H4 (cell line): ENCODE data around the gene WDR89. TPM values are rescaled to one million over a fixed set of nuclear protein-coding genes. Genes with fewer than 3 reads are reported as not detected.
A peak's percentile ranks its signal among the peaks of the same experiment; 100 is the strongest.
"Not testable (repeated sequence)": the region's sequence is repeated elsewhere in the genome, so short reads cannot be mapped to it uniquely, and the experiment has no call there.

ENCODE experiments used
- DNase-seq: peaks from one replicate; pipeline ENCODE4 v3.0.0-alpha.2; 2015; ENCODE audit warnings: low spot score
- total RNA-seq: library from RNA; depleted of rRNA; stranded (reverse); fragments of >200 nt; shearing (Covaris generic); gene quantifications from 2 replicates; pipeline ENCODE4 v1.2.3, GENCODE V29; 2014

The WDR89 gene
- total RNA-seq, 1 experiment from 2014 or later = 10.9 TPM

GRCh38 chr14:63654346-63654745, 12.7 kb upstream of the WDR89 start:
- no peak for DNase-seq

DNA sequence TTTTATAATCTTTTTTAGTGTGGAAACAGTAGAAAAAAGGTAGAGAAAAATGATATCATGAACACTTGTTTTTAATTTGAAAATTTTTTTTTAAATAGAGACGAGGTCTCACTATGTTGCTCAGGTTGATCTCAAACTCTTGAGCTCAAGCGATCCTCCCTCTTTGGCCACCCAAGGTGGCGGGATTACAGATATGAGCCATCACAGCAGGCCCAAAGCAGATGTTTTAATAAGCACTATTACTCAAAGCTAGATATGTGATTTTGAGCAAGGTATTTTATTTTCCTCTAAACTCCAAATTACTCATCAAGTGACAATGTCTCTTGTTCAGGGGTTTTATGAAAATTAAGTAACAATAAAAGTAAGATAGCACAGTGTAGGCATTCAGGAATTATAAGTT, 10.7 kb upstream of the WDR89 start:
- no peak for DNase-seq

DNA sequence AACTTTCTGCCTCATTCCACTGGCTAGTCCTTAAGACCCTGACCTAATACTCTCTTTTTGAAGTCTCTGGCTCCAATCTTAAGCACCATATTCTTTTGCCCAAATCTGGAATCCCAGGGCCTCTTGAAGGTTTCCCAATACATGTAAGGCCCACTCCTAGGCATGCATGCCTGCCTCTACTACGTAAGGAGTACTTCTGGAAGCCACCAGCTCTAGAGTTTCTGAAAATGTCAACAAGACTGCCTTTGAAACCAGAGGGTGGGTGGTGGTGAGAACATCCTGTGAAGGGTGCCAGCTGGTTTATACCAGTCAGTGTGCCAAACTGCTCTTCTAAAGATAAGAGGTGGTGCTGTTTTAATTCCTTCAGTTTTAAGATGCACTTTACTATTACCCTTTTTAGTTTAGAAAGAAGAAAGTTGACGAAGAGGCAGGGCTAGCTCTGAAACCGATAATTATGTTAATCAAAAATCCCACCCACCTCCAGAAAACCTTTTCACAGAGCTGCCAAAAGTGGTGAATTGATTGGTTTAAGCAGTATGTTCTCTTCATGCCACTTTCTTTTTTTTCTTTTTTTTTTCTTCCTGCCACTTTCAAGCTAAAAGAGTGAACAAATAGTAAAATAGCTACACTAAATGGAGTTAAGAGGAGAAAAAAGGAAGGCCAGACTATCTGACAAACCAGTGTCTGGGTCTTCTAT, 8.7 kb upstream of the WDR89 start:
- DNase-seq = peak; percentile 25

GRCh38 chr14:63647696-63648410, 6.2 kb upstream of the WDR89 start:
- no peak for DNase-seq

DNA sequence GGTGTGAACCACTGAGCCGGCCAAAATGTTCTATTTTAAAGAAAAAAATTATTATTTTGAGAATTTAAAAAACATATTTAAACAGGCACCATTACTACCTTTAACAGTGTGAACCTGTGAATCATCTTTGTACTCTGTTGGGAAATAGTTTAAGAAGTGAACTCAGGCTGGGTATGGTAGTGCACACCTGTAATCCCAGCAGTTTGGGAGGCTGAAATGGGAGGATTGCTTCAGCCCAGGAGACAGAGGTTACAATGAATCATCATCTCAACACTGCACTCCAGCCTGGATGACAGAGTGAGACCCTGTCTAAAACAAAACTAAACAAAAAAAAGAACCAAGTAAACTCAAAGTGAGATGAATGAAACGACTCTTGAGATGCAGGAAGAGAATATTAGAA, 3.1 kb upstream of the WDR89 start:
- no peak for DNase-seq

DNA sequence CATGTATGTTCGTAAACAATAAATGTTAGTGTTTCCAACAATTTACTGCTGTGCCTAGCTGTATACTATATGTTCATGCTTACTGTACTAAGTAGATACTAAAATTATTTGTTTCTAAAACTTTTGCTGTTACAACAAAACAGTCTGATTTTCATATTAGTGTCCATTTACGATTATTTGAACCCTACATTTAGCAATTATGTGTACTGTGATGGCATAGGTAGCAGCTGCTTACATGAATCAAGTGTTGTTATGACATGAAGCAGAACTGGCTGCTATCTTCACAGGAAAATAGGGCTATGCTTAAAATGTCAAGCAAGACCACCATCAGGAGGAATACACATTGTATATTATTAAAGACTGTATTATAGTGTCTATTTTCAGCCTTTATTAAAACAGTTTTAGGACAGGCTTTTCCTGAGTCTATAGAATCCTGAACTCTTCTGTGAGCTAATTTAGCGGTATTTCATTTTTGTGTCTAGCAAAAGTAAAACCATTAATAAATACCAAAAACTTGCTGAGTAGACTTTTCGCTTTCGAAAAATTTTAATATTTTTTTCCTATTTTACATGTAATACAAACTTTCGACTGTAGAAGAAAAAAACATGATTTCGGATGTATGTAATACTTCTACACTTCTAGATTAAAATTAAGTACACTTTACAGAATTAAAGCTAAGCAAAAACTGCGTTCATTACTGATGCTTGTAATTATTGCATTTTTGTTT, 1.1 kb upstream of the WDR89 start:
- DNase-seq = no peak

GRCh38 chr14:63642229-63642611, 549 bp upstream of the WDR89 start:
- peak; percentile 91 for DNase-seq

DNA sequence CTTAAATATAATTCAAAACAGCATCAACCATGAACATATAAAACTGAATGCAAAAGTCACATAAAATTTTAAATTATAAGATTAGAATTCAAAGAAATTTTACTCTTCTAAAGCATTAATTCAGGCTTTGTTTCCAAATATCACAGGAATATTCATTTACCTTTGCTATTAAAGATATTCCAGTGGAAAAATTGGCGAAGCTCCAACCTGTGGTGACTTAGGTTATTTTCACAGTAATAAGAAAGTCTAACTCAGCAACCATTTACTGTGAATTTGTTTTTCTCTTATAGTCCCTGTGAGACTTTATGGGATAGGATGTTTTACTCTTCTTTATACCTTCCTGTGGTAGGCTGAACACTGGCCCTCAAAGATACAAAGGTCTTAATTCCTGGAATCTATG, 3.2 kb downstream of the WDR89 start:
- DNase-seq = no peak

DNA sequence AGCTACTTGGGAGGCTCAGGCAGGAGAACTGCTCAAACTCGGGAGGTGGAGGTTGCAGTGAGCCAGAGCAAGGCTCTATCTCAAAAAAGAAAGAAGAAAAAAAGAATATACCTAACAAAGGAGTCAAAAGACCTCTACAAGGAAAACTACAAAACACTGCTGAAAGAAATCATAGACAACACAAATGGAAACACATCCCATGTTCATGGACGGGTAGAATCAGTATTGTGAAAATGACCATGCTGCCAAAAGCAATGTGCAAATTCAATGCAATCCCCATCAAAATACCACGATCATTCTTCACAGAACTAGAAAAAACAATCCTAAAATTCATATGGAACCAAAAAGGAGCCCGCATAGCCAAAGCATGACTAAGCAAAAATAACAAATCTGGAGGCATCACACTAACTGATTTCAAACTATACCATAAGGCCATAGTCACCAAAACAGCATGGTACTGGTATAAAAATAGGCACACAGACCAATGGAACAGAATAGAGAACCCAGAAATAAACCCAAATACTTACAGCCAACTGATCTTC, 5.5 kb downstream of the WDR89 start:
- DNase-seq = not testable (repeated sequence)

DNA sequence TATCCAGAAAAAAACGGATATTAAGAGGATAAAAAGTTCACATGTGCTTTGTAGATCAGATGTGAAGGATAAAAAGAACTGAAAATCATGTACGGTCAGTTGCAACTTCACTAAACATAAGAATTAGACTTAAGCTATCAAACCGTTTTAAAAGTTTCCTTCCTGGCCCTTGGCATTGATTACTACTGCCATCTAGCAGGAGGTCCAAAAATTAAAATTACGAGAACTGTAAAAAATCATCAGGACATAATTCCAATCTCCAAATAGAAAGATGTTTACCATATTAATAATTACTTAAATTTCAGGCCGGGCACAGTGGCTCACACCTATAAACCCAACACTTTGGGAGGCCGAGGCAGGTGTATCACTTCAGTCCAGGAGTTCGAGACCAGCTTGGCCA, 7.9 kb downstream of the WDR89 start:
- no peak for DNase-seq

GRCh38 chr14:63632932-63633514, 8.6 kb downstream of the WDR89 start:
- peak; percentile 22 for DNase-seq

- DNase-seq = no peak
Observed at GRCh38 chr14:63624701-63625100, 17.0 kb downstream of the WDR89 start.

- DNase-seq = no peak
Observed at GRCh38 chr14:63624203-63624602, 17.5 kb downstream of the WDR89 start.

- not testable (repeated sequence) for DNase-seq
Observed at GRCh38 chr14:63621975-63622374, 19.7 kb downstream of the WDR89 start.

- no peak for DNase-seq
Observed at GRCh38 chr14:63616015-63616414, 25.7 kb downstream of the WDR89 start.

- no peak for DNase-seq
Observed at GRCh38 chr14:63614679-63615363, 26.9 kb downstream of the WDR89 start.

- no peak for DNase-seq
Observed at GRCh38 chr14:63611078-63611477, 30.6 kb downstream of the WDR89 start.

GRCh38 chr14:63605041-63605532, 36.6 kb downstream of the WDR89 start:
- peak; percentile 34 for DNase-seq

DNA sequence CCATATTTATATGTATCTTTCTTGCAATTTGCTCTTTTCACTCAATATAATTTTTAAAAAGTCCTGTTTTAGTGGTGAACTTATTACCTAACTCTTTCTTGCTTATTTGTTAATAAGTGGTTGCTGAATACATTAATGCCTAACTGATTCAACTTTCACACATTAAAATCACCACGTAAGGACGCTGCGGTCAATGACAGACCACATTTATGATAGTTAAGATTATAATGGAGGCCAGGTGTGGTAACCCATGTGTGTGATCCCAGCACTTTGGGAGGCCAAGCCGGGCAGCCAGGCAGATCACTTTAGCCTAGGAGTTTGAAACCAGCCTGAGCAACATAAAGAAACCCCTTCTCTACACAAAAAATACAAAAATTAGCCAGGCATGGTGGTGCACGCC, 37.0 kb downstream of the WDR89 start:
- no peak for DNase-seq

GRCh38 chr14:63603749-63604277, 37.9 kb downstream of the WDR89 start:
- DNase-seq = no peak

DNA sequence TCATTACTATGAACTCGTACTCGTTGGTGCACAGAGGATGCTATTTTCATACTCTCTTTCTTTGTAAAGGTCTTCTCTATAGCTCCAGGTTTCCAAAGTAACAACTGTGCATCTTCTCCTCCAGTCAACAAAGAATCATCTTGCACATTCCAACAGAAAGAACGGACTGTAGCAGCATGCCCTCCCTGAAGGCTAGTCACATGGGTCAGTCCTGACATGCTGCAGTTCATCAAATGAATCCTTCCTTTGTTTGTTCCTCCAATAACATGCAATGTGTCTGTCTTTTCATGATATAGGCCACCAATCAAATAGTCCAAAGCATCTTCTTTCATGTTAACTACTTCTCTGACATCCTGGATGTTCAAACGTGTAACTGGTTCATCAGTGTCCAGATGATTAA, 42.9 kb downstream of the WDR89 start:
- DNase-seq = no peak
